ENCODE results near the gene KRT222.

Gene KRT222

GRCh38 chr17:40664582-40665333 lies at the start of gene KRT222:
Gene KRT222 (minus strand): TSS chr17:40665177. CDS start chr17:40665099, 78 bp downstream.
- ChIA-PET POLR2A (no interaction called here), CTCF (interaction anchor here (1.3 kb wide), 1 partner anchor 104 kb away, joined by 3 read pairs; no protein-coding TSS in a partner anchor)
- DNase-seq (ENCODE audit: extremely low spot score): no peak
- no peak for TF ChIP-seq CTCF (IDR thresholded peaks at IDR 0.05; ENCODE audit: control extremely low read depth, extremely low read depth, low read depth, missing control alignments)

GRCh38 chr17:40714473-40714872 lies 49.5 kb upstream of the KRT222 start:
- CTCF ChIA-PET: no interaction called here
- no peak for TF ChIP-seq CTCF (IDR thresholded peaks at IDR 0.05; ENCODE audit: control extremely low read depth, extremely low read depth, low read depth, missing control alignments)
- POLR2A ChIA-PET: no interaction called here
- DNase-seq (ENCODE audit: extremely low spot score): no peak

DNA sequence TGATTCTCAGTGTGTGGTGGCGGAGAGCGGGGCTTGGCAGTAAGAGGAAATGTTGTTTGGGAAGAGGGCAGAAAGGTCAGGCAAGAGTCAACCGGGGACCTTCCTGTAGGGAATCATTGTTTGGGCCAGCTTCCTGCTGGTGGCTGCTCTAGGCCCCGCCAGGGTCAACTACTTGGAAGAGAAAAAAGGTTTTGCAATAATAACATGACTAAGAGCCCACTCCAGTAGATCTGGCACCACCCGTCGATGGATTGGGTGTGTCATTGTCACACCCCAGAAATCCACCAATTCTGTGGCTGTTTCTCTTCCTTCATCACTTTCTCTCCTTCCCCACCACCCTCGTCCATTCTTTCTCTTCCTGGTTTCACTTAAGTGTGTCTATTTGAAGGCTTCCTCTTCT lies 42.8 kb upstream of the KRT222 start:
- POLR2A ChIA-PET: no interaction called here
- TF ChIP-seq CTCF (IDR thresholded peaks at IDR 0.05; ENCODE audit: control extremely low read depth, extremely low read depth, low read depth, missing control alignments): no peak
- CTCF ChIA-PET: no interaction called here
- no peak for DNase-seq (ENCODE audit: extremely low spot score)

- ChIA-PET CTCF (interaction anchor here (0.8 to 4.4 kb wide), 5 partner anchors 9 to 843 kb away, joined by 3 to 25 read pairs (median 3); no protein-coding TSS in a partner anchor), POLR2A (no interaction called here)
- no peak for TF ChIP-seq CTCF (IDR thresholded peaks at IDR 0.05; ENCODE audit: control extremely low read depth, extremely low read depth, low read depth, missing control alignments)
- DNase-seq (ENCODE audit: extremely low spot score): no peak
Measured at GRCh38 chr17:40705584-40705983, 40.6 kb upstream of the KRT222 start.

- no peak for TF ChIP-seq CTCF (IDR thresholded peaks at IDR 0.05; ENCODE audit: control extremely low read depth, extremely low read depth, low read depth, missing control alignments)
- ChIA-PET POLR2A (no interaction called here), CTCF (interaction anchor here (1.2 to 4.4 kb wide), 3 partner anchors 11 to 100 kb away, joined by 3 to 25 read pairs (median 4); no protein-coding TSS in a partner anchor)
- no peak for DNase-seq (ENCODE audit: extremely low spot score)
Measured at GRCh38 chr17:40703652-40704051, 38.7 kb upstream of the KRT222 start, which contains the start of gene KRT24. Gene KRT24 (minus strand): TSS chr17:40703752. CDS start chr17:40703693, 59 bp downstream.

GRCh38 chr17:40702271-40702670 lies 37.3 kb upstream of the KRT222 start:
- ChIA-PET POLR2A (no interaction called here), CTCF (interaction anchor here (4.4 kb wide), 1 partner anchor 10 kb away, joined by 25 read pairs; no protein-coding TSS in a partner anchor)
- DNase-seq (ENCODE audit: extremely low spot score): no peak
- TF ChIP-seq CTCF (IDR thresholded peaks at IDR 0.05; ENCODE audit: control extremely low read depth, extremely low read depth, low read depth, missing control alignments): no peak
